H1 (cell line): ENCODE results near the gene SUZ12. TPM values are rescaled to one million over a fixed set of nuclear protein-coding genes. Genes with fewer than 3 reads are reported as not detected.

Experiments
- CTCF ChIA-PET: fragments of 300-600 bp; sonication (Branson Sonifier 250); formaldehyde crosslinking; loops from one replicate; lab custom pipeline; 2021; ENCODE audit not compliant: partially characterized antibody; lab: Charles Lee
- POLR2A ChIA-PET: fragments of 300-600 bp; sonication (Branson Sonifier 250); formaldehyde crosslinking; loops from one replicate; lab custom pipeline; 2021; ENCODE audit warnings: inconsistent platforms; ENCODE audit not compliant: partially characterized antibody; lab: Charles Lee
- DNase-seq, 2 experiments: peaks; one replicate each; pipeline versions ENCODE4 v3.0.0 to v3.0.0-alpha.2; 2010 to 2022; ENCODE audit warnings: low spot score in 2 of 2, low read depth in 1 of 2, mixed read lengths in 1 of 2
- FAIRE-seq: peaks from 2 replicates; lab custom pipeline; 2011; peaks lifted over from hg19 to GRCh38; lab: Jason Lieb, UNC
- H2AFZ ChIP-seq: 2 replicates; pipeline ENCODE4 v1.8.1; 2012; ENCODE audit warnings: low read length, inconsistent platforms
- H2AK5ac ChIP-seq: 2 replicates; pipeline ENCODE4 v1.6.1; 2013; ENCODE audit warnings: low read depth, low read length
- H2BK120ac ChIP-seq: replicated peaks from 2 replicates; pipeline ENCODE3; 2013; ENCODE audit warnings: low read depth, low read length, inconsistent platforms
- H2BK12ac ChIP-seq: 2 replicates; pipeline ENCODE4 v1.6.1; 2013; ENCODE audit warnings: low read depth, low read length
- H2BK15ac ChIP-seq: 2 replicates; pipeline ENCODE4 v1.6.1; 2013; ENCODE audit warnings: low read length
- H2BK20ac ChIP-seq: 2 replicates; pipeline ENCODE4 v1.6.1; 2013; ENCODE audit warnings: low read length
- H2BK5ac ChIP-seq: 2 replicates; pipeline ENCODE4 v1.6.1; 2013; ENCODE audit warnings: low read depth, low read length
- H3K14ac ChIP-seq: 2 replicates; pipeline ENCODE4 v1.6.1; 2013; ENCODE audit warnings: inconsistent platforms; ENCODE audit not compliant: insufficient read length
- H3K18ac ChIP-seq: 2 replicates; pipeline ENCODE4 v1.6.1; 2013; ENCODE audit warnings: low read length; ENCODE audit errors: extremely low read depth
- H3K23ac ChIP-seq: 2 replicates; pipeline ENCODE4 v1.6.1; 2013; ENCODE audit warnings: inconsistent platforms; ENCODE audit not compliant: insufficient read length
- H3K23me2 ChIP-seq: 2 replicates; pipeline ENCODE4 v1.6.1; 2013; ENCODE audit warnings: low read depth, low read length
- H3K27ac ChIP-seq: 2 replicates; pipeline ENCODE4 v1.6.1; 2011; ENCODE audit warnings: low read depth, low read length, inconsistent platforms
- H3K27me3 ChIP-seq, 4 experiments: replicated peaks in 1 of 4; 1 replicate in 1 of 4; 2 replicates in 3 of 4; pipeline versions ENCODE4 v1.6.1 to v1.8.1; 2011 to 2013; ENCODE audit warnings: low read length in 3 of 4, mild to moderate bottlenecking in 3 of 4, inconsistent platforms in 2 of 4, mixed read lengths in 2 of 4, moderate library complexity in 1 of 4; ENCODE audit not compliant: control insufficient read depth in 3 of 4, insufficient read depth in 3 of 4; ENCODE audit errors: extremely low read depth in 1 of 4
- H3K36me3 ChIP-seq, 4 experiments: 2 replicates each; pipeline versions ENCODE4 v1.6.1 to v1.8.1; 2011 to 2013; ENCODE audit warnings: mild to moderate bottlenecking in 4 of 4, low read length in 3 of 4, moderate library complexity in 2 of 4, control low read depth in 1 of 4, inconsistent platforms in 1 of 4; ENCODE audit not compliant: insufficient read depth in 4 of 4, control insufficient read depth in 2 of 4
- H3K4ac ChIP-seq: replicated peaks from 2 replicates; pipeline ENCODE3; 2013; ENCODE audit warnings: low read length, low read depth, mixed read lengths, inconsistent platforms; ENCODE audit not compliant: insufficient read length
- H3K4me1 ChIP-seq, 4 experiments: replicated peaks in 1 of 4; 1 replicate in 1 of 4; 2 replicates in 3 of 4; pipeline versions ENCODE4 v1.6.1 to v1.8.1; 2011 to 2013; ENCODE audit warnings: low read length in 3 of 4, inconsistent platforms in 2 of 4, mixed read lengths in 1 of 4; ENCODE audit not compliant: insufficient read depth in 4 of 4, control insufficient read depth in 3 of 4
- H3K4me2 ChIP-seq, 2 experiments: 2 replicates each; pipeline versions ENCODE4 v1.6.1 to v1.8.1; 2011 to 2013; ENCODE audit warnings: low read depth in 2 of 2, low read length in 2 of 2, control low read depth in 1 of 2, inconsistent platforms in 1 of 2, mild to moderate bottlenecking in 1 of 2; ENCODE audit not compliant: insufficient read depth in 1 of 2
- H3K4me3 ChIP-seq, 4 experiments: fragments of 200-600, 300-600 bp in 1 of 4; sonication (generic), shearing (Covaris generic), sonication (Bioruptor Twin) in 1 of 4; 2 replicates each; pipeline versions ENCODE4 v1.5.1 to v1.8.1; 2011 to 2016; ENCODE audit warnings: low read length in 4 of 4, low read depth in 3 of 4, control low read depth in 2 of 4, inconsistent platforms in 2 of 4, mild to moderate bottlenecking in 2 of 4, mixed read lengths in 1 of 4, moderate library complexity in 1 of 4; ENCODE audit not compliant: insufficient read depth in 2 of 4; ENCODE audit errors: extremely low read depth in 1 of 4
- H3K56ac ChIP-seq: replicated peaks from 2 replicates; pipeline ENCODE3; 2013; ENCODE audit warnings: low read depth, mild to moderate bottlenecking, mixed read lengths, low read length, inconsistent platforms; ENCODE audit not compliant: insufficient read length
- H3K79me1 ChIP-seq: 2 replicates; pipeline ENCODE4 v1.6.1; 2013; ENCODE audit warnings: low read depth, low read length, control low read depth
- H3K79me2 ChIP-seq, 2 experiments: 2 replicates each; pipeline versions ENCODE4 v1.6.1 to v1.8.1; 2012 to 2013; ENCODE audit warnings: low read length in 2 of 2, mild to moderate bottlenecking in 2 of 2, inconsistent platforms in 1 of 2; ENCODE audit not compliant: insufficient read depth in 2 of 2, control insufficient read depth in 1 of 2
- H3K9ac ChIP-seq, 4 experiments: replicated peaks in 1 of 4; 1 replicate in 1 of 4; 2 replicates in 3 of 4; pipeline versions ENCODE4 v1.6.1 to v1.8.1; 2011 to 2013; ENCODE audit warnings: low read depth in 3 of 4, low read length in 3 of 4, control low read depth in 2 of 4, mild to moderate bottlenecking in 2 of 4, moderate library complexity in 2 of 4, inconsistent platforms in 1 of 4; ENCODE audit errors: extremely low read depth in 1 of 4
- H3K9me3 ChIP-seq, 2 experiments: 2 replicates each; pipeline versions ENCODE4 v1.6.1 to v1.8.1; 2012 to 2013; ENCODE audit warnings: mild to moderate bottlenecking in 2 of 2, moderate library complexity in 2 of 2, control low read depth in 1 of 2, inconsistent platforms in 1 of 2, low read depth in 1 of 2, low read length in 1 of 2, mixed read lengths in 1 of 2; ENCODE audit not compliant: insufficient read depth in 2 of 2
- H4K20me1 ChIP-seq, 2 experiments: replicated peaks in 1 of 2; 2 replicates each; pipeline versions ENCODE3 to v1.8.1; 2011 to 2013; ENCODE audit warnings: inconsistent platforms in 2 of 2, low read length in 2 of 2, mild to moderate bottlenecking in 1 of 2; ENCODE audit not compliant: insufficient read depth in 2 of 2, control insufficient read depth in 1 of 2
- H4K5ac ChIP-seq: 2 replicates; pipeline ENCODE4 v1.6.1; 2013; ENCODE audit warnings: low read length, low read depth, mixed read lengths, inconsistent platforms; ENCODE audit not compliant: insufficient read length
- H4K8ac ChIP-seq: 2 replicates; pipeline ENCODE4 v1.8.0; 2013; ENCODE audit warnings: mild to moderate bottlenecking, moderate library complexity, low read length, inconsistent platforms; ENCODE audit not compliant: insufficient read depth; ENCODE audit errors: extremely low read depth
- H4K91ac ChIP-seq: replicated peaks from 2 replicates; pipeline ENCODE3; 2013; ENCODE audit warnings: low read length, mixed read lengths, inconsistent platforms; ENCODE audit not compliant: insufficient read length
- GTF2F1 ChIP-seq: IDR thresholded peaks from 2 replicates; pipeline ENCODE4 v1.6.1; 2012; ENCODE audit warnings: low read depth, low read length, improper control_type of control experiment, borderline replicate concordance
- SP1 ChIP-seq: IDR thresholded peaks from 2 replicates; pipeline ENCODE4 v1.6.1; 2011; ENCODE audit warnings: low read depth, low read length
- WGBS, 2 experiments: shearing (Covaris generic) in 1 of 2; methylation state at CpG; one replicate each; pipeline versions ENCODE4 v1.1.6 to v1.1.7; 2013 to 2015; ENCODE audit warnings: low lambda C conversion rate in 2 of 2, mixed read lengths in 2 of 2, inconsistent platforms in 1 of 2, low coverage in 1 of 2, missing lambda C conversion rate in 1 of 2; ENCODE audit not compliant: insufficient replicate concordance in 2 of 2, insufficient coverage in 1 of 2, insufficient read length in 1 of 2; ENCODE audit errors: extremely low coverage in 1 of 2, missing lambda C conversion rate in 1 of 2; 5-methylcytosine and 5-hydroxymethylcytosine counted together
- polyA plus RNA-seq, 7 experiments: library from polyadenylated mRNA; depleted of rRNA in 3 of 7; stranded (reverse) in 5 of 7; unstranded in 2 of 7; fragments of >200 nt in 5 of 7; fragments of 200-250 nt in 2 of 7; gene quantifications; 1 replicate in 5 of 7; 2 replicates in 1 of 7; 4 replicates in 1 of 7; pipeline versions ENCODE4 v1.2.1 to v1.2.3, GENCODE V29; 2011 to 2013; ENCODE audit warnings: missing spikeins in 2 of 7, mixed read lengths in 2 of 7
- total RNA-seq: library from RNA; stranded (reverse); fragmentation: NEBNext Ultra II Directional; extraction: Animal tissue kit (Norgen Biotek cat#: 25700); gene quantifications from 2 replicates; pipeline ENCODE4 v1.2.1, GENCODE V29; 2021

SUZ12 gene
- total and polyA plus RNA-seq, 2 of the 8 experiments (the other 6 are each of a cell fraction or from before 2014, with no cell fraction given), result 9.1 to 34.6 TPM

DNA sequence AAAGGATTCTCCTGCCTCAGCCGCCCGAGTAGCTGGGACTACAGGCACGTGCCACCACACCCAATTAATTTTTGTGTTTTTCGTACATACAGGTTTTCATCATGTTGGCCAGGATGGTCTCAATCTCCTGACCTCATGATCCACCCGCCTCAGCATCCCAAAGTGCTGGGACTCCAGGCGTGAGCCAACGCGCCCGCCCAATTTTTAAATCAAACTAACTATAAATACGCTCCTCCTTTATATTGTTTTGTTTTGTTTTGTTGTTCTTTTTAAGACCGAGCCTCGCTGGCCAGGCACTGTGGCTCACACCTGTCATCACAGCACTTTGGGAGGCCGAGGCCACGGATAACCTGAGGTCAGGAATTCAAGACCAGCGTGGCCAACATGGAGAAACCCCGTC is 33.4 kb upstream of the SUZ12 start:
- Histone ChIP-seq H3K79me2 (peaks cover 4 to 20% of the 10 kb centered on the region in 2 experiments; a peak in 3 of 4 replicates), H3K9ac (no peak overlapping the region), H4K8ac (no peak overlapping the region), H3K4ac (no peak overlapping the region), H4K5ac (no peak overlapping the region), H3K4me3 (no peak overlapping the region), H3K23me2 (no peaks in the 10 kb centered on the region; the same call in 1 of the 2 replicates), H3K23ac (no peak overlapping the region), H3K4me2 (no peak overlapping the region), H3K79me1 (no peaks in the 10 kb centered on the region), H2BK15ac (no peak overlapping the region), H4K20me1 (peaks cover 0 to 1% of the 10 kb centered on the region in 2 experiments), H2BK5ac (no peak overlapping the region), H3K27ac (no peak overlapping the region), H2BK12ac (no peak overlapping the region), H3K14ac (no peak overlapping the region), H2BK120ac (no peak overlapping the region), H3K56ac (no peak overlapping the region), H2AK5ac (no peak overlapping the region), H4K91ac (no peak overlapping the region), H3K4me1 (no peaks in the 10 kb centered on the region), H3K9me3 (no peaks in the 10 kb centered on the region), H3K18ac (no peak overlapping the region), H2BK20ac (no peak overlapping the region), H3K36me3 (peaks cover 0 to 10% (median 7%) of the 10 kb centered on the region in 4 experiments; a peak in 5 of 8 replicates), H3K27me3 (no peaks in the 10 kb centered on the region), H2AFZ (no peak overlapping the region)
- TF ChIP-seq GTF2F1 (no peak), SP1 (no peak)
- 92% methylated on average over 16 of the region's 16 CpGs; no CpG with 5 or more reads in 1 of the 2 experiments for WGBS, 2 experiments
- no peak for DNase-seq
- ChIA-PET POLR2A (interaction anchor here (0.9 kb wide), 1 partner anchor 34 kb away, joined by 4 read pairs; the partner anchor contains the start of gene SUZ12), CTCF (interaction anchor here (0.6 to 5.8 kb wide), 3 partner anchors 8 to 238 kb away, joined by 3 to 45 read pairs (median 11); no protein-coding TSS in a partner anchor)
- FAIRE-seq, result no peak
